Spinal cord (tissue), 10 donors: ENCODE data around the gene DCAF8. TPM values are rescaled to one million over a fixed set of nuclear protein-coding genes. Genes with fewer than 3 reads are reported as not detected.

Experiments used
- DNase-seq, 6 donors: peaks; one replicate each; pipeline versions ENCODE4 v3.0.0 to v3.0.0-alpha.2; 2013 to 2015; ENCODE audit warnings: low spot score in 6 of 6, low read depth in 4 of 6
- H3K27ac ChIP-seq: one replicate; pipeline ENCODE4 v1.5.1; 2013; ENCODE audit warnings: low read depth, low read length, control low read depth
- H3K27me3 ChIP-seq: one replicate; pipeline ENCODE4 v1.6.1; 2013; ENCODE audit warnings: low read length; ENCODE audit not compliant: control insufficient read depth, insufficient read depth
- H3K36me3 ChIP-seq: one replicate; pipeline ENCODE4 v1.6.1; 2013; ENCODE audit warnings: low read length; ENCODE audit not compliant: control insufficient read depth, insufficient read depth
- H3K4me1 ChIP-seq: one replicate; pipeline ENCODE4 v1.6.1; 2013; ENCODE audit warnings: low read length; ENCODE audit not compliant: control insufficient read depth, insufficient read depth
- H3K4me3 ChIP-seq: one replicate; pipeline ENCODE4 v1.5.1; 2013; ENCODE audit warnings: low read depth, low read length, control low read depth
- H3K9me3 ChIP-seq: one replicate; pipeline ENCODE4 v1.6.1; 2013; ENCODE audit warnings: low read length; ENCODE audit not compliant: control insufficient read depth, insufficient read depth
- WGBS: methylation state at CpG from one replicate; pipeline ENCODE4 v1.1.5; 2013; ENCODE audit warnings: missing lambda C conversion rate; ENCODE audit not compliant: insufficient coverage; 5-methylcytosine and 5-hydroxymethylcytosine counted together
- polyA plus RNA-seq, 2 donors: library from polyadenylated mRNA; unstranded; fragments of 120-200 nt; gene quantifications; one replicate each; pipeline ENCODE4 v1.2.1, GENCODE V29; 2013; ENCODE audit not compliant: insufficient read length in 2 of 2
- total RNA-seq, 2 donors: library from RNA; depleted of rRNA in 1 of 2; stranded (reverse); fragments of 120-200 nt in 1 of 2; fragments of >200 nt in 1 of 2; gene quantifications; one replicate each; pipeline versions ENCODE4 v1.2.3 to v1.2.4, GENCODE V29; 2013 to 2014
- donor health status: healthy.

DCAF8 gene
- total and polyA plus RNA-seq, 4 donors = 87.6 to 179 (median 146) TPM

DNA sequence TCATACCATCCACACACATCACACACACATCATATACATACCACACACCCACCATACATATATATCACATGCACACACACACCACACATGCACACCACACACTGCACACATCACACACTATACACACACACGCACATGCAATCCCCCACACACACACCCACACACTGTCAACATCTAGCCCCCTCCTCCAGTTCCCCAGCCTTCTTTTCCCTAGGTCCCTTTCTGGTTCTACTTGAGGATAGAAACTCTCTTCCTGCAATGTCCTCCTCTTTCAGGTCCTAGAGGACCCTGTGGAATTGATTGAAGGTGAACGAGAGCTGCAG lies 67.7 kb downstream of the DCAF8 start:
- Histone ChIP-seq H3K27me3 (no peaks in the 10 kb centered on the region), H3K27ac (no peak overlapping the region), H3K36me3 (no peaks in the 10 kb centered on the region), H3K4me1 (peaks cover 40% of the 10 kb centered on the region), H3K9me3 (no peaks in the 10 kb centered on the region), H3K4me3 (no peak overlapping the region)
- DNase-seq = no peak
- WGBS = 100% methylated on average over 1 of the region's 2 CpGs

DNA sequence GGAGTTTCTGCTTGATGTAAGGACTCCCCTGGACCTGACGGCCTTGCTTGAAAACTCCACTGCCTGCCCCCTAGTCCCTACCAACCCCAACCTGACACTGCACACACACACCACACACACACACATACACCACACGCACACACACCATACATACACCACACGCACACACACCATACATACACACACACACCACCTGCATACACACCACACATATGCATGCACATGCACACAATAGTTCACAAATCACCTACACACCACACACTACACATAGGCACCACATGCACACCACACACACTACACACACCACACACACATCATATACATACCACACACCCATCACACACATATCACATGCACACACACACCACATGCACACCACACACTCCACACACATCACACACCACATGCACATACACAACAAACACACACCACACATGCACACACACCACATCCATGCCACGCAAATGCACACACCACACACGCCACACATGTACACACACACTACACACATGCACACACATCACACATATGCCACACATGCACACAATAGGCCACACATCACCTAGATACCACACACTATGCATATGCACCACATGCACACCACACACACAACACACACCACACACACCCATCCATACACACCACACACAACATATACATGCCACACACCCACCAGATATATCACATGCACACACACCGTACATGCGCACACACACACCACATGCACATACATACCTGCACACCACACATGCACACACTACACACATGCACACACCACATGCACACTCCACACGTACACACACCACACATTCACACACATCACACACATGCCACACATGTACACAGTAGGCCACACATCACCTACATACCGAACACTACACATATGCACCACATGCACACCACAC lies 68.3 kb downstream of the DCAF8 start:
- H3K4me1 ChIP-seq = peaks cover 44% of the 10 kb centered on the region
- WGBS = 85% methylated on average over 9 of the region's 9 CpGs
- no peaks in the 10 kb centered on the region for H3K27me3 ChIP-seq
- no peaks in the 10 kb centered on the region for H3K36me3 ChIP-seq
- H3K27ac ChIP-seq = no peak overlapping the region
- H3K9me3 ChIP-seq = no peaks in the 10 kb centered on the region
- no peak for DNase-seq
- H3K4me3 ChIP-seq = no peak overlapping the region

DNA sequence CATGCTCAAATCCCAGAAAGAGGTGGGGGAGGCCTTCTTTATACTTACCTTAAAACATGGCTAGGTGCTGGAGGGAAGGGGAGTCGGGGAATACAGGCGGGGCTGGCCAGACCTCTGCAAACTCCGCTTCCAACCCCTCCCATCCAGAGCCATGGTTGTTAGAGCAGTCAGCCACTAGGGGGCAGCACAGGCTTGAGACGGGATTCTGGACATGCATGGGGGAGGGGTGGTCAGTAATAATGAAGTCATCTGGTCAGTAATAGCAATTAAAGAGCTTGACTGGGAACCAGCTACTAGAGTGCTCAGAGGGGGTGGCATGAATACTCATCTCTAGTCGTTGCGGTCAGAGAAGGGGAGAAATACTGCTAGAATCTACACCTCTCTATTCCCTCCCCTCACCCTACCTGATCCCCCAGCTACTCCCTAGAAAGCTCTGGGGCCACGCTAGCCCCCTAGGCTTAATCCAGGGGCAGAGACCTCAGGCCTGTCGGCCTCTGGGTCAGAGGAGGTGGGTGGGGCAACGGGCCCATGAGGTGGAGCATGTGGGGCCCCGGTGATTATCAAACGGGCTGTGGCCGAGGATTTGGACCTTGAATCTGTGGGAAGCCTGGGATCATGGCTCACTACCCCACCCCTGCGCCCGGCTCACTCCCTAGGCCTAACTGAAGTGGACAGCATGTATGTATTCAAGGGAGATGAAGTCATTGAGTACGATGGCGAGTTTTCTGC lies 69.1 kb downstream of the DCAF8 start:
- Histone ChIP-seq H3K4me3 (no peak overlapping the region), H3K27me3 (no peaks in the 10 kb centered on the region), H3K36me3 (no peaks in the 10 kb centered on the region), H3K4me1 (peaks cover 44% of the 10 kb centered on the region), H3K9me3 (no peaks in the 10 kb centered on the region), H3K27ac (no peak overlapping the region)
- 29% methylated on average over 6 of the region's 16 CpGs for WGBS
- DNase-seq = peak in 5 of 6 donors; percentile 81 to 96 (median 85)

DNA sequence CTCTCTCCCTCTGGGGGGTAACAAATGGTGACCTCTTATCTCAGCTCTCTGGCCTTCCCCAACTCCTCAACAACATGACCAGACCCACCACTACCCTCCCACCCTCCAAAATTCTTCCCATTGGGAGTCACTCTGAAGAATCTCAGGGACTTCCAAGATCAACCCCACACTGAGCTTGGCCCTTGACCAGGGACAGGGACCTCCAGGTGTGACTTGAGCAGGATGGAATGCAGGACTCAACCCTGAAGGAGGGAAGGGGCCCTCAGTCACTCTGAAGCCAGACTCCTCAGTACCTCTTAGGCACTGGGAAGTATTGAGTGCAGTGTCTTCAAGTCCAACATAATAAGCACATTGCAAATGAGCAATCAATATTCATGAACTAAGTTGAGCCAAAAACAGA lies 70.1 kb downstream of the DCAF8 start:
- no peak overlapping the region for H3K27ac ChIP-seq
- H3K4me3 ChIP-seq = no peak overlapping the region
- no peaks in the 10 kb centered on the region for H3K9me3 ChIP-seq
- no peaks in the 10 kb centered on the region for H3K36me3 ChIP-seq
- peak in 1 of 6 donors; percentile 32 for DNase-seq
- H3K27me3 ChIP-seq = no peaks in the 10 kb centered on the region
- H3K4me1 ChIP-seq = peaks cover 41% of the 10 kb centered on the region

DNA sequence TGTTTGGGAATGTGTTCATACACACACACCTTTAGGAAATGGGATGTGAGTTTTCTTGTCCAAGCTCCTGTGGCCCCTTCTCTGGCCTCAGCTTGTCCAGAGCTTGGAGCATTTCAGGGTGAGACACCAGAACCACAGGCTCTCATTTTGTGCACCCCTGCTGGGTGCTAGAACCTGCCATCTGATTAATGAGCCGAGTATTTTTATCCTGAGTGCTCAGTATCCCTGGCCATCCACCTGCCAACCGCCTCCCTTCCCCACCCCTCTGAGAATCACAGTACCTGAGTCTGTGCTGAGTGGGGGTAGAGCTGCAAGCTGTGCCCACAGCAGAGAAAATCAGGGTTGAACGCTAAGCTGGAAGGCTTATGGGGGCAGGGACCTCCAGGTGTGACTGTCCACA lies 70.6 kb downstream of the DCAF8 start:
- no peak for DNase-seq
- 60% methylated on average over 1 of the region's 3 CpGs for WGBS
- Histone ChIP-seq H3K27ac (no peak overlapping the region), H3K4me1 (peaks cover 40% of the 10 kb centered on the region), H3K27me3 (no peaks in the 10 kb centered on the region), H3K36me3 (no peaks in the 10 kb centered on the region), H3K4me3 (no peak overlapping the region), H3K9me3 (no peaks in the 10 kb centered on the region)

DNA sequence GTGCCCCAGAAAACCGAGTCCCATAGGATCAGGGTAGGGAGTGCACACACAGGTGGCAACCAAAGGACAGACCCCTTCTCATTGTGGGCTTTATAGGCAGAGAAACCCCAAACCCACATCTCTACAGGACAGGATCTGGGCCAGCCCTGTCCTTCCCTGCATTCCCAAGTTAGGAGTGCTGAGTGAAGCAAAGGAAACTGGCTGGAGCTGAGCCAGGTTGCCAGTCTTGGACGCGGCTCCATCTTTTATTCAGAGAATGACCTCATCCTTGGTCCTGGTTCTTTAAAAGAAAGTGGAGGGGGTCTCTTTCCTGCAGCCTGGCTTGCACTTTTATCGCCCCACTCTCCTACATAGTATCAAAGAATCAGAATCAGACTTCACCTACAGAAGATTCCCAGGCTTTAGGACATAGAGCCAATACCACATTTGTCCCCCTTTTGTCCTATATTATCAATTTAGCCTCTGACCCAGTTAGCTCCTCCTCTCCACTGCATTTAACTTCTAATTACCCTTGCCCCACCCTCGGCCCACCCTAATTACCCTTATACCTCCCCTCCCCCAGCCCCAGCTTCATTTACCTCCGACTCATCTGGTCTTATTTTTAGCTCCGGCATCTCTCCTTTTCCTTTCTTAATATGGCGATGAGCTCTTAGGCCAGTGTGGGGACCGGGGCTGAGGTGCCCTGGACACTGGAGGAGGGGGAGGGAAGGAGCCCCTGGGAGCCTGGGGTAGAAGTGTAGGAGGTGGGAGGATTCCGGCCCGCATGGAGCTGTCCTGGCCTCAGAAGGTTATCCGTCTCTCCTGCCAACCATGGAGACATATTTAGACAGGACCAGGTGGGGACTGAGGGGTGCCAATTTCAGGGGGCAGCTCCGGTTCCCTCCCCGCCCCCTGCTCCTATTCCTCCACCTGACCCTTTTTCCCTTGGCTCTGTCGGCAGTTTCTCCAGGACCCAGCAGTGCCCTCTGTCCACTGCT lies 72.4 kb downstream of the DCAF8 start, which contains the start of gene CASQ1:
Gene CASQ1, plus strand, starts transcription at position 927 of the 977 bp plus-strand sequence. CDS start 177 bp downstream, outside the sequence.
- Histone ChIP-seq H3K9me3 (no peaks in the 10 kb centered on the region), H3K27me3 (no peaks in the 10 kb centered on the region), H3K36me3 (no peaks in the 10 kb centered on the region), H3K4me3 (no peak within 1 kb of the TSS), H3K4me1 (peaks cover 36% of the 10 kb centered on the region), H3K27ac (no peak within 1 kb of the TSS)
- 58% methylated on average over 5 of the region's 15 CpGs for WGBS
- peak in 2 of 6 donors; percentile 80 to 89 for DNase-seq

DNA sequence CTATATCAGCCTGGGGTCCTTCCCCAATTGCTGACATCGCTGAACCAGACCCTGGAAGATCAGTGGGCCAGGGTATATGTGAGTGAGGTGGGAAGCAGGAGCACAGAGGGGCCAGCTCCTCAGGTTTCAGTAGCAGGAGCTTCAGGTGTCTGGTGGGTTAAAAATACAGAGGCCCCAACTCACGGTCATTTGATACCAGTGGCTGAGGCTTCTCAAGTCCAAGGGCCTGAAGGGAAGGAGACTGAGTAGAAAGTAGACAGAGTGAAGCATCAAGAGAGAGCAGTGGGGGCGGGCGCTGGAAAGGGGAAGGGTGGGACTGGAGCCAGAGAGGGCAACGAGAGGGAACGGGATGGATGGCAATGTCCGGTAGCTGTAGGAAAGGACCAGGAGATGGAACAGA lies 74.0 kb downstream of the DCAF8 start:
- 90% methylated on average over 7 of the region's 7 CpGs for WGBS
- Histone ChIP-seq H3K4me1 (peaks cover 32% of the 10 kb centered on the region), H3K9me3 (no peaks in the 10 kb centered on the region), H3K36me3 (no peaks in the 10 kb centered on the region), H3K27me3 (no peaks in the 10 kb centered on the region), H3K27ac (no peak overlapping the region), H3K4me3 (no peak overlapping the region)
- no peak for DNase-seq

DNA sequence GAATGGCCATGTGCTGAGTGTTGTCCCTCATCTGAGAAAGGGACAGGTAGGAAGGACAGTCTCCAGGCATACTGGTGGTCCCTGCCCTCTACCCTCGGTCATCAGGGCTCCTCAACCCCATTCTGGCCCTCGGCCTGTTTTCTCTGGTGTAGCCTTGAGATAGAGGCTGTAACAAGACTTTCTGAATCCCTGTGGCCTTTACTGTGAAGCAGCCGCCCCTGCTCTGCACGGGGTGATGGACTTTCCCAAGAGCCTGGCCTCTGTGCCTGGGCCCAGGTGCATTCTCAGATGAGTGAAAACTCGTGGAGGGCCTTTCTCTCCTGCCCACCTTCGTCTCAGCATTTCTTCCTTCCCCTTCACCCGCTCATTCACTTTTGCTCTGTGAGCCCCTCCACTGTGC lies 74.9 kb downstream of the DCAF8 start:
- 92% methylated on average over 5 of the region's 7 CpGs for WGBS
- H3K4me3 ChIP-seq = no peak overlapping the region

DNA sequence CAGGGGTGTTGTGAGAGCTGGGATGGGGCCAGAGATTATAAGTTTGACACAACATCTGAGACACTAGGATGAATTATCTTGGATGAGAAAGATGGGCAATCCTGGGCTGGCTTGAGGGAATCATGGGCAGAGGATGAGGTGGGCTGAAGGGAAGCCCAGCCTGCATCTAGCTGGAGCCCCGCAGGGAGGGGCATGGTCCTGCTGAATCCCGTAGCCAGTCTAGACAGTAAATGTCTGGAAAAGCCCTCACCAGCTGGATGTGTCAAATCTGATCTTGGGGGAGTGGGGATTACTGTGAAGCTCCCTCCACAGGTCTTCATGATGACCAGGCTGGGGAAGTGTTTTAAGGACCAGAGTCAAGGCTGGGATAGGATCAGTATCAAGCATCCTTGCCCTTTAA lies 75.6 kb downstream of the DCAF8 start:
- no peak for DNase-seq
- Histone ChIP-seq H3K9me3 (no peaks in the 10 kb centered on the region), H3K4me3 (no peak overlapping the region), H3K27ac (no peak overlapping the region), H3K4me1 (peaks cover 17% of the 10 kb centered on the region), H3K27me3 (no peaks in the 10 kb centered on the region), H3K36me3 (no peaks in the 10 kb centered on the region)
- WGBS = 67% methylated on average over 2 of the region's 2 CpGs

More for the DNA sequence above, 74.9 kb downstream of the DCAF8 start:
- Histone ChIP-seq H3K27me3 (no peaks in the 10 kb centered on the region), H3K9me3 (no peaks in the 10 kb centered on the region), H3K36me3 (no peaks in the 10 kb centered on the region), H3K27ac (no peak overlapping the region), H3K4me1 (peaks cover 24% of the 10 kb centered on the region)
- DNase-seq = no peak
